HepG2 (cell line): ENCODE measurements around the gene HMGN4. TPM values are rescaled to one million over a fixed set of nuclear protein-coding genes. Genes with fewer than 3 reads are reported as not detected.

ENCODE experiments used
- CEBPZ ChIP-seq: IDR thresholded peaks from 2 replicates; pipeline ENCODE4 v1.6.1; 2012; ENCODE audit warnings: low read length, improper control_type of control experiment
- HIVEP1 ChIP-seq: sonication (generic); formaldehyde crosslinking; IDR thresholded peaks from 2 replicates; pipeline ENCODE4 v1.4.0; 2020; ENCODE audit warnings: mild to moderate bottlenecking, missing genetic modification reagents
- JDP2 ChIP-seq: sonication (generic); formaldehyde crosslinking; IDR thresholded peaks from 2 replicates; pipeline ENCODE4 v1.8.1; 2022; ENCODE audit warnings: missing genetic modification reagents, borderline replicate concordance
- KLF12 ChIP-seq: sonication (generic); formaldehyde crosslinking; IDR thresholded peaks from 2 replicates; pipeline ENCODE4 v1.4.0; 2020; ENCODE audit warnings: missing genetic modification reagents, borderline replicate concordance
- MBD4 ChIP-seq: IDR thresholded peaks from 2 replicates; pipeline ENCODE4 v1.6.1; 2012; ENCODE audit warnings: low read length, inconsistent platforms, borderline replicate concordance
- MEIS2 ChIP-seq: sonication (generic); formaldehyde crosslinking; IDR thresholded peaks from 2 replicates; pipeline ENCODE4 v1.9.0; 2021; ENCODE audit warnings: mild to moderate bottlenecking, missing genetic modification reagents
- ONECUT2 ChIP-seq: sonication (generic); formaldehyde crosslinking; IDR thresholded peaks from 2 replicates; pipeline ENCODE4 v1.4.0; 2020; ENCODE audit warnings: missing genetic modification reagents
- SIX1 ChIP-seq: sonication (generic); formaldehyde crosslinking; IDR thresholded peaks from 2 replicates; pipeline ENCODE4 v1.4.0; 2020; ENCODE audit warnings: missing genetic modification reagents, borderline replicate concordance
- TCF7 ChIP-seq: sonication (generic); IDR thresholded peaks from 2 replicates; pipeline ENCODE4 v1.6.1; 2016; ENCODE audit warnings: antibody characterized with exemption, low read depth
- TEF ChIP-seq: sonication (generic); formaldehyde crosslinking; IDR thresholded peaks from 2 replicates; pipeline ENCODE4 v1.5.0; 2020; ENCODE audit warnings: missing genetic modification reagents
- ZBTB7B ChIP-seq: sonication (generic); formaldehyde crosslinking; IDR thresholded peaks from 2 replicates; pipeline ENCODE4 v1.4.0; 2020; ENCODE audit warnings: missing genetic modification reagents
- ZNF121 ChIP-seq: sonication (generic); formaldehyde crosslinking; IDR thresholded peaks from 2 replicates; pipeline ENCODE4 v1.5.0; 2020; ENCODE audit warnings: mild to moderate bottlenecking, missing genetic modification reagents
- ZNF160 ChIP-seq: sonication (generic); formaldehyde crosslinking; IDR thresholded peaks from 2 replicates; pipeline ENCODE4 v1.8.0; 2022; ENCODE audit warnings: mild to moderate bottlenecking, inconsistent platforms, missing genetic modification reagents
- ZNF230 ChIP-seq: sonication (generic); formaldehyde crosslinking; IDR thresholded peaks from 2 replicates; pipeline ENCODE4 v1.4.0; 2020; ENCODE audit warnings: mild to moderate bottlenecking, missing genetic modification reagents
- ZNF484 ChIP-seq: sonication (generic); formaldehyde crosslinking; IDR thresholded peaks from 2 replicates; pipeline ENCODE4 v1.5.1; 2020; ENCODE audit warnings: mild to moderate bottlenecking, low read depth, missing genetic modification reagents, borderline replicate concordance
- ZNF503 ChIP-seq: sonication (generic); formaldehyde crosslinking; IDR thresholded peaks from 2 replicates; pipeline ENCODE4 v1.4.0; 2020; ENCODE audit warnings: missing genetic modification reagents
- ZNF792 ChIP-seq: IDR thresholded peaks from 2 replicates; pipeline ENCODE4 v1.6.1; 2016
- ZSCAN31 ChIP-seq: sonication (generic); formaldehyde crosslinking; IDR thresholded peaks from 2 replicates; pipeline ENCODE4 v1.5.0; 2020; ENCODE audit warnings: low read depth, mild to moderate bottlenecking, missing genetic modification reagents
- polyA plus RNA-seq, 8 experiments: library from polyadenylated mRNA; depleted of rRNA in 3 of 8; stranded (reverse) in 7 of 8; unstranded in 1 of 8; fragments of >200 nt; fragmentation: Illumina TruSeq in 4 of 8; extraction: Trizol in 4 of 8; gene quantifications; 2 replicates each; pipeline versions ENCODE4 v1.2.1 to v1.2.3, GENCODE V29; 2011 to 2016; ENCODE audit warnings: low read depth in 4 of 8, missing spikeins in 1 of 8, mixed read lengths in 1 of 8; ENCODE audit not compliant: insufficient read depth in 1 of 8
- total RNA-seq, 5 experiments: library from RNA; depleted of rRNA; stranded (reverse); fragments of >200 nt; fragmentation: Illumina TruSeq; extraction: Trizol; gene quantifications; 2 replicates each; pipeline ENCODE4 v1.2.3, GENCODE V29; 2016; ENCODE audit warnings: low read depth in 1 of 5
- TF ChIP-seq, protein P1 (sequence below): sonication (generic); formaldehyde crosslinking; conservative IDR thresholded peaks from 2 replicates; pipeline ENCODE4 v1.4.0; 2020; ENCODE audit warnings: missing genetic modification reagents
- TF ChIP-seq, protein P2 (sequence below): sonication (generic); formaldehyde crosslinking; IDR thresholded peaks from 2 replicates; pipeline ENCODE4 v1.5.0; 2020; ENCODE audit warnings: missing genetic modification reagents
- TF ChIP-seq, protein P3 (sequence below): IDR thresholded peaks from 2 replicates; pipeline ENCODE4 v1.6.1; 2016; ENCODE audit warnings: low read depth, borderline replicate concordance

HMGN4 gene
- total and polyA plus RNA-seq, 2 of the 13 experiments (the other 11 are each of a cell fraction or from before 2014, with no cell fraction given), result 39.9 to 52.1 TPM

DNA sequence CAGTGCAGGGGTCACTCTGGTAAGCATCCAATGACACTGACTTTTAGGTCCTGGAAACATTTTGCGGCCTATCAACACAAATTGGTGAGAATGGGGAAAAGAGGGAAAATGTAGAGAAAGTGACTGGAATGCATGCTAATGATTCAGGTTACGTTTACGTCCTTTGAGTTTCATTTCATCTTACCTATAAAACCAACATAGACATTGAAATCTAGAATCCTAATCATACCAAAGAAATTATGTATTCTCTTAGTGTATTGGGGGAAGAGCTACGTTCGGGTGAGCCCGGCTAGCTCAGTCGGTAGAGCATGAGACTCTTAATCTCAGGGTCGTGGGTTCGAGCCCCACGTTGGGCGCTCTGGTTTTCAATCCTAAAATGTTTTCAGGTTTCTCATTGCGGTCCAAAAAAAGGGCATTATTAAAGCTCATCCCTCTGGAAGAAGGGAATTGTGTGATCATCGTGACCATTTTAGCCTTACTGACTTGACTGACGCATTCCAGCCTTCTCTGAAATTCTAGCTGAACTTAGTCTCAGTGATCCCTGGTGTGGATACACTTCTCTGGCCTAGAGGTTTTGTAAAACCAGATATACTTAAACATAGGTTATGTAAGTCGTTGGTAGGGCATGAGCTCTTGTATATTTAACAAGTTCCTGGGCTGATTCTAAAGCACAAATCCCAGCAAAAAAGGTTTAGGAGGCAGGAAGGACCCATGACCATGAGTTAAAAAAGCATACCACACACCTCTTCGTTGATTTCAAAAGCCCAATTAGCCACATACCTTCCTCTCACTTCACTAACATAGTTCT, 18.3 kb downstream of the HMGN4 start (continued):
- TF ChIP-seq CEBPZ (no peak), ZNF792 (CRISPR knock-in tag) (peak; percentile 93), TEF (CRISPR knock-in tag) (peak; percentile 86; the same call in 1 of the 2 replicates), ZNF230 (CRISPR knock-in tag) (no peak), SIX1 (CRISPR knock-in tag) (no peak), ZSCAN31 (CRISPR knock-in tag) (0 out of 2 replicates have a peak, but pooled peaks have one; percentile 46), KLF12 (CRISPR knock-in tag) (peak; percentile 37; the same call in 1 of the 2 replicates), ZNF484 (CRISPR knock-in tag) (no peak), ONECUT2 (no peak), TCF7 (no peak), ZBTB7B (CRISPR knock-in tag) (no peak), MEIS2 (peak; percentile 59; the same call in 1 of the 2 replicates), MBD4 (no peak), ZNF160 (CRISPR knock-in tag) (peak; percentile 62; the same call in 1 of the 2 replicates), ZNF503 (CRISPR knock-in tag) (peak; percentile 48; the same call in 1 of the 2 replicates), ZNF121 (CRISPR knock-in tag) (no peak), HIVEP1 (no peak), JDP2 (CRISPR knock-in tag) (no peak)
- TF ChIP-seq, protein P1, sequence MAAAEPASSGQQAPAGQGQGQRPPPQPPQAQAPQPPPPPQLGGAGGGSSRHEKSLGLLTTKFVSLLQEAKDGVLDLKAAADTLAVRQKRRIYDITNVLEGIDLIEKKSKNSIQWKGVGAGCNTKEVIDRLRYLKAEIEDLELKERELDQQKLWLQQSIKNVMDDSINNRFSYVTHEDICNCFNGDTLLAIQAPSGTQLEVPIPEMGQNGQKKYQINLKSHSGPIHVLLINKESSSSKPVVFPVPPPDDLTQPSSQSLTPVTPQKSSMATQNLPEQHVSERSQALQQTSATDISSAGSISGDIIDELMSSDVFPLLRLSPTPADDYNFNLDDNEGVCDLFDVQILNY (CRISPR knock-in tag), result no peak
- TF ChIP-seq, protein P2, sequence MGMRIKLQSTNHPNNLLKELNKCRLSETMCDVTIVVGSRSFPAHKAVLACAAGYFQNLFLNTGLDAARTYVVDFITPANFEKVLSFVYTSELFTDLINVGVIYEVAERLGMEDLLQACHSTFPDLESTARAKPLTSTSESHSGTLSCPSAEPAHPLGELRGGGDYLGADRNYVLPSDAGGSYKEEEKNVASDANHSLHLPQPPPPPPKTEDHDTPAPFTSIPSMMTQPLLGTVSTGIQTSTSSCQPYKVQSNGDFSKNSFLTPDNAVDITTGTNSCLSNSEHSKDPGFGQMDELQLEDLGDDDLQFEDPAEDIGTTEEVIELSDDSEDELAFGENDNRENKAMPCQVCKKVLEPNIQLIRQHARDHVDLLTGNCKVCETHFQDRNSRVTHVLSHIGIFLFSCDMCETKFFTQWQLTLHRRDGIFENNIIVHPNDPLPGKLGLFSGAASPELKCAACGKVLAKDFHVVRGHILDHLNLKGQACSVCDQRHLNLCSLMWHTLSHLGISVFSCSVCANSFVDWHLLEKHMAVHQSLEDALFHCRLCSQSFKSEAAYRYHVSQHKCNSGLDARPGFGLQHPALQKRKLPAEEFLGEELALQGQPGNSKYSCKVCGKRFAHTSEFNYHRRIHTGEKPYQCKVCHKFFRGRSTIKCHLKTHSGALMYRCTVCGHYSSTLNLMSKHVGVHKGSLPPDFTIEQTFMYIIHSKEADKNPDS (CRISPR knock-in tag), result no peak
- TF ChIP-seq, protein P3, sequence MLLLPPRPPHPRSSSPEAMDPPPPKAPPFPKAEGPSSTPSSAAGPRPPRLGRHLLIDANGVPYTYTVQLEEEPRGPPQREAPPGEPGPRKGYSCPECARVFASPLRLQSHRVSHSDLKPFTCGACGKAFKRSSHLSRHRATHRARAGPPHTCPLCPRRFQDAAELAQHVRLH (CRISPR knock-in tag), result peak; percentile 78
